Skin of body (tissue), 2 donors: ENCODE data around the gene C3orf22. TPM values are rescaled to one million over a fixed set of nuclear protein-coding genes. Genes with fewer than 3 reads are reported as not detected.

ENCODE experiments used
- DNase-seq: peaks from one replicate; lab custom pipeline; 2025; lab: John Stamatoyannopoulos, UW
- total RNA-seq: library from RNA; depleted of rRNA; stranded (reverse); fragments of >200 nt; gene quantifications from one replicate; pipeline ENCODE4 v1.2.3, GENCODE V29; 2014

C3orf22 gene
- total RNA-seq, 1 donor from 2014 or later: not detected

DNA sequence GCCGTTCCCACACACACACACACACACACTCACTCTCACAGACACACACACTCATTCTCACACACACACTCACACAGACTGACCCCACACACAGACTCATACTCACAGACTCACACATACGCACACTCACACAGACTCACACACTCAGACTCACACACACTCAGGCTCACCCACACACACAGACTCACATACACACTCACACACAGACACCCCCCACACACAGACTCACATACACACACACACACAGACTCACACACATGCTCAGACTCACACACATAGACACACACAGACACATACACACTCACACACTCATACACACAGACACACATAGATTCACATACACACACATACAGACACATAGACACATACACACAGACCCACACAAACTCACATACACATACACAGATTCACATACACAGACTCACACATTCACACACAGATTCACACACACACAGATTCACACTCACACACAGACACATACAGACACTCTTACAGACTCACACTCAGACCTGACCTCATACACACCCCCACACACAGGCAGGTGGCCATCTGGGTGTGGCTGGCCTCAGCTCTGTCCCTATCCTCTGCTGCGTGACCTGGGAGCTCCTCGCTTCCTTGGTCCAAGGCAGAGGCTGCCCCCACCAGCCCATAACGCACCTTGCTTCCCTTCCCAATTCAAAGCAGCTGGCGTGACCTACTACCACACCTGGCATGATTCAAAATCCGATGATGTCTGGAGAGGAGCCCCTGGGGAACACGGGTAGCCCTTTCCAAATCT, 1.9 kb downstream of the C3orf22 start:
- DNase-seq: no peak

DNA sequence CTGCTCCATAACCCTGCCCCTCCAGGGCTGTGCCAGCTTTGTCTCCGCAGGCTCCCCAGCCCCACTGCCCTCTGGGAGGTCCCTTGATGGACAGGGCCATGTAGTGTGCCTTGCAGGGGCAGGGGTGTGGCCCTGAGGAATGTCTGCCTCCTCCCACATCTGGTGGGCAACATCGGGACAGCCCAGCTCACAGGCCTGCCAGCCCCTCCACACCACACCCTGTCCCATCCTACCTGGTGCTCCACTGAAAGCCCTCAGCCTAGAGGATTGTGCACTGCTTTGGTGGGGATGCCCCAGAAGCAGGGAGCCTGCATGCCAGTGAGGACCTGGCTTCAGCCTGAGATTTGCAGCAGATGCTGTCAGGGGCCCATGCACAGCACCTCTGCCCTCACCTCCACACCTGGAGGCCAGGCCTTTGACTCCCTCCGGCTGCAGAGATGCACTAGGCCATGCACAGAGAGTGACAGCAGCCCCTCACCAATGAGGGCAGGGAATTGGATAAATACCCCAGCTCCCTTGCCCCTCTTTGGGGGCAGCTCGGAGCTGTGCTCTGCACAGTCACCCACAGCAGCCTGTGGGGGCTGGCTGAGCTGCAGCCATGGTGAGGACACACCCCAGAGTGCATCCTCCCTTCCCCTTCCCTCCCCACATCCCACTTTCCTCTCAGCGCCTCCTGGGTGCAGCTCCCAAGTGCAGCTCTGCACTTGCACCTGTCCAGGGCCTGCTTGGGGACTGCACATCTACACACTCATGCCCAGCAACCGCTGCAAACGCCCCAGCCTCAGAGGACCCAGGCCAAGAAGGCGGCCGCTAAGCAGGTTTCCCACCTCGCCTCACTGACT, 2.7 kb downstream of the C3orf22 start:
- no peak for DNase-seq

DNA sequence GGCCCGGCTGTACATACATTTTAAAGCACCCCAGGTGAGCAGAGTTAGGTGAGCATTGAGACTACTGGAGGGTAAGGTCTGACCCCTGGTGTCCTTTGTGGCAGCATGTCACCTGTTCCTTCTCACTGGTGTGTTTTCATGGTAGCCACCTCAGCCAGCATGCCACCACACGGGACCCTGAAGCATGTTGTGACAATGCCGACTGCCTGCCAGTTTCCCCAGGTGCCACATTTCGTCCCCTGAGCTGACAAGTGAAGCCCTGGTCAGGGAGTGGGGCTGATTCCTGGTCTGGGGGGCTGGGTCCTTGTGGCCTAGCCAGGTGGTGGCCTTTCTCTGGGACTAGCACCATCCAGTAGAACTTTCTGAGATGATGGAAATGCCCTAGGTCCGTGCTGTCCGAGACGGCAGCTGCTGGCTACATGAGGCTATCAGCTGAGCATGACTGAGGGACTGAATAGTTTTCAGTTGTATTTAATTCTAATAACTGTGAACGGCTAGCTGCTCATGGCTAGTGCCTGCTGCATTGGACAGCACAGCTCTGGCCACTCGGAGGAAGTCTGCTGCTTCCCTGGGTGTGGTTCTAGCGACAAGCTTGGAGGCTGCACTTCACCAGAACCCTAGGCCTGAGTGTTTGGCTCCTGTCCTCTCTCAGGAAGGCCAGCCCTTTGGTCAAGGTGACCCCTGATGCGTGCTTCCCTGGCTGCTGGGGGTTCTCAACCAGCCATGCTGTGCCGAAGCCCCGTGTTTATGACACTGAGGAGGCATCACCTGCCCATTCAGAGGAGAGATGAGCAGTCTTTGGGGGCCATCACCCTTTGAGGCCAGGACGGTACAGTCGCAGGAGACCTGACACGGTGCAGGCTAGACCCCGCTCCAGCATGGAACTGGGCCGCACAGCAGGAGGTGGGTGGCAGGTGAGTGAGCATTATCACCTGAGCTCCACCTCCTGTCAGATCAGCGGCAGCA, 3.9 kb downstream of the C3orf22 start:
- DNase-seq: no peak

DNA sequence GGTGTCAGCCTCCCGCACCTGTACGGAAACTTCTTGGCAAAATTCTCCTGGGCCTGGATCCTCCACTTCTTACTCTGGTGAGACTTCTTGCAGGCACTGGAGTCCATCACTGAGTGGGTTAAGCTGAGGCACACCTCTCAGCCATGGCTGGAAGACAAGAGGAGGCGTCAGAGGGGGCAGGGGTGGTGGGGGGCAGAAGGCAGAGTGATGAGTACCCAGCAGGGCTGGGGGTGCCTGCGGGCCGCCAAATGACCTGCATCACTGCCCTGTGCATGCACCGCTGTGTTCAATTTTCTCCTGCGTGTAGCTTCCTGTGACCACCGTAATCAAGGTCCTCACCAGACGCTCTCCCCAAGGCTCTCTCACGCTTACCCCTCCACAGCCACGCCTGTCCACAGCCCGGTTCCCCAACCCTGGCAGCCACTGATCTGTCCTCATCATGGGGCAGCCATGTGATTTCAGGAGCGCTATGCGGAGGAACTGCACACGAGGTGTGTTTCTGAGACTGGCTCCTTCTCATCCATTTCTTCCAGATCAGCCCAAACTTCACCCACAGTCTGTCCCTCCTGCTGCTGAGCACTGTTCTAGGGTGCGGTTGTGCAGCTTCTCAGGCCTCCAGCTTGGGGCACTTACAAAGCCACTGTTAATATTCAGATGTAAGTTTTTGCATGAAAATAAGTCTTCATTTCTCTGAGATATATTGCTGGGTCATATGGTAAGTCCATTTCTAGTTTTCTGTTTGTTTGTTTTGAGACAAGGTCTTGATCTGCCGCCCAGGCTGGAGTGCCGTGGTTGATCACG, 5.2 kb downstream of the C3orf22 start:
- no peak for DNase-seq

DNA sequence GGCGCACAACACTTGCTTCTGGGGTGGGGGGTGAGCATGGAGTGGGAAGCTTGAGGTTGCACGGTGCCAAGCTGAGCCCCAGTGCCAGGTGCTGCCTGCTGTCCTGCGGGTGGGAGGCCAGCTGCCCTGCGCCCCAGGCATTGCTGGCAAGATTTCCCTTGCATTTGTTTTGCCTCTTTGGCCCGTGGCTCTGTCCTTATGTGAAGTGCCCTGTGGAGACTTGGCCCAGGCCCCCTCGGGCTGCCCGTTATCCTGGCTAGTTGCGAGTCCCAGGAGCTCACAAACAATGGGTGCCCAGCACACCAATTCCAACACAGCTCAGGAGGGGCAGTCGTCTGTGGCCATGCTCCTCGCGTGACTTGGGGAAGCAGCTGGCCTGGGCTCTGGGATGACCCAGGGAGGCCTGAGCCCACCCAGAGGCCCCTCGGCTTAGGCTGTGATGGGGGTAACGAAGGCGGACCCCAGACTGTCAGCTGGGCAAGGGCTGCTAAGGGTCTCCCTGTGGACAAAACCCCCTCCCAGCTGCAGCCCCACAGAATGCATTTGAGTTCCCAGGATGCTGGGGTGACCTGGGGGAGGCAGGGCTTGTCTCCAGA, 5.9 kb downstream of the C3orf22 start:
- no peak for DNase-seq

DNA sequence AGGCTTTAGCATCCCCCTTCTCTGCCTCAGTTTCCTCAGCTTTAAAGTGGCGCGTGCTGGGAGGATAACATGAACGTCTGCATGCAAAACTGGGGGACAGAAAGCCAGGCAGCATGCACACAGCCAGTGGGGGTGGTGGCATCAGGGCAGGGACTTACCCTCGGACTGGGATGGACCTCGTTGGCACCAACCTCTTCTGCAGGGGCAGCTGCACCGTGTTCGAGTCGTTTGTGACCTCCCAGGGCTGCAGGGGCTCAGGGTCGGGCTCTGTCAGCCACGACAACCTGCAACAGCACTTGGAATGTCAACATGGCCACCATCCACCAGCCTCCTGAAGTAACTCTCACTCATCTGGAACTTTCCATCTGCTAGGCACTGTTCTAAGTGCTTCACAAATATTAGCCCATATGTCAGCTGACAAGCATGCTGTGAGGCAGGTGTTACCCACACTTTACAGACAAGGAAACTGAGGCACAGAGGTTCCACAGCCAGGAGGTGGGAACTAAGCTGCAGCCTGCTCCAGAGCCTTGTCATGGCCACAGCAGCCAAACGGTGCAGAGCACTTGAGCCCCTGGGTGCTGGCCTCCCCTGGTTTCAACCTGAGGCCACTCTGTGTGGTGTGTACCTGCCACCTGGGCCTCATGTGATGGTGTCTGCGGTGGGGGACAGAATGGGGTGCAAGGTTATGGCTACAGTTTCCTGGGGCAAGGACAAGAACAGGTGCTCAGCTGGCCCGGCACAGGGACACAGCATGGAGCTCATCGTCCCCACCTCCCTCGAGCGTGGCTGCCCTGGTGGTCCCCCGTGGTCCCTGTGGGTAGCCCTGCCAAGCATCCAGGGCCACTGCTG, 6.7 kb downstream of the C3orf22 start:
- no peak for DNase-seq

DNA sequence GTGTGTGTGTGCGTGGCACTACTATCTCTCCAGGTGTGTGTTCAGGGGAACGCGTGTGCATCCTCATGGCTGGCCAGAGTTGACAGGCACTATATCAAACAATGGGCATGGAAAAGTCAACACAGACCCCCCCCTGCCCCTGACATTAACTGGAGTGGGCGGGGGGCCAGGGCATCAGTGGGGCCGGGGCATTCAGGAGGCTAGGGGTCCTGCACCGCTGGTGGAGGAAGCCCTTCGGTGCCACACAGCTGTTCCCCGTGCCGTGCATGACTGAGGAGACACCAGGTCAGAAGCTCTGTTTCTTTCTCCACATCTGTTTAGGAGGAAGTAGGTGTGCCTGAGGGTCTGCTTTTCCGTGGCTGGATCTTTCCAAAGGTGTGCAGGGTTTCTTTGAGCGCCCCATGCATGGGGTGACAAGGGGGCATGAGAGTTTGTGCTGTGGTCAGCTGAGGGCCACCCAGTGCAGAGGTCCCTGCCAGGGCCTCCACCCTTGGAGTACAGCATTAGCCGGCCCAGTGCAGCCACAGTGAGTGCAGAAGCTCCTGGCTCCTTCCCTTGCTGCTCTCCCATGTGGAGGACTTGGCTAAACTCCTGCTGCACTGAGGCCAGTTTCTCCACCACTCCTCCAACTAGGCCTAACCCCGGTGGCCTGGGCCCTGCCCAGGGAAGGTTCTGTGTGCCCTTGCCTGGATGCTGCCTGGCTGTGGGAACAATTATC, 7.5 kb downstream of the C3orf22 start:
- DNase-seq: no peak

DNA sequence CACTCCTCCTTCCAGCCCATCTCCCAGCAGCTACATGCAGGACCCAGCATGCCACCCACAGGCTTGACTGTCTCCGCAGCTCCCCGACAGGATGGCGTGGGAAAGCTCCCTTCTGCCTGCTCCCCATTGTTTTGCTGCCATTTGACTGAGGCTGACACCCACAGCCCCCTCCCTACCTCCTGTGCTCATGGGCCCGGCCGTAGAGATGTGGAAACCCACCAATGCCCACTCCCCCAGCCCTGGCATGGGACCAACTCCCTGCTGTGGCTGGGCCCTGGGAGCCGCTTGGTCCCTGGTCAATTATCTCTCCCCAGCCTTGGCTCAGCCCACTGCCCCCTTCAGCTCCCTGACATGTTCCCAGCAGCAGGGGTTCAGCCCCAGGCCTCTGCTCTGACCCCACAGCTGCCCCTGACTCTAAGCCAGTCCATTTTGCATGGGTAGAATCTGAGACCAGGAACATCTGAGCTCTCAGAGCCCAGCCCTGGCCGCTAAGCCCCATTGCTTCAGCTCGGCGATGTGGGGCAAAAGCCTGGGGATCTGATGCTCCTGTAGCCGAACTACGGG, 8.2 kb downstream of the C3orf22 start:
- no peak for DNase-seq

DNA sequence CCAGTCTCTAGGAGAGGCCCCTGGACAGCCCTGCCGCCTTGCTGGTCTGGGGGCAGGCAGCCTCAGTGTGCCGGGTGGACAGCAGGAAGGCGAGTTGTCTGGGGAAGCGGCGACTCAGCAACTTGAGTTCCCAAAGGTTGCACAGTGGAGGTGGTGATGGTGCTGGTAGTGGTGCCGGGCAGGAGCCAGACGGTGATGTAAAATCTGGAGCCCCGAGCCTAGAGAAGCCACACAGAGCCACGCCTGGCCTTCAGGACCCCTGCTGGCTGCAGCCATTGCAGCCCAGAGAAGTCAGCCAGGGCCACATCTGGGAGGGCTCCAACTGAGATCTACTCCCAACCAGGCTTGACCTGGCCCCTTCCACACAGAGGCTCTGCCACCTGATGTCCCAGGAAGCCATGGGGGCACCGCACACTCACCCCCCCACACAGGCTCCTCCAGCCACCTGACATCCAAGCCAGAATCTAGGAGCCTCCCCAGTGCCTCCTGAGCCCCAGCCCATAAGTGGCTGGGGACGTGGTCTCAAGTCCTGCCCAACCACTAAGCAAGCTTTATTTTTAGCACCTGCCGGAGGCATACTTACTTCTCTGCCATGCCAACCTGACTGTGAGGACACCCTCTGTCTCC, 8.8 kb downstream of the C3orf22 start:
- DNase-seq: no peak

DNA sequence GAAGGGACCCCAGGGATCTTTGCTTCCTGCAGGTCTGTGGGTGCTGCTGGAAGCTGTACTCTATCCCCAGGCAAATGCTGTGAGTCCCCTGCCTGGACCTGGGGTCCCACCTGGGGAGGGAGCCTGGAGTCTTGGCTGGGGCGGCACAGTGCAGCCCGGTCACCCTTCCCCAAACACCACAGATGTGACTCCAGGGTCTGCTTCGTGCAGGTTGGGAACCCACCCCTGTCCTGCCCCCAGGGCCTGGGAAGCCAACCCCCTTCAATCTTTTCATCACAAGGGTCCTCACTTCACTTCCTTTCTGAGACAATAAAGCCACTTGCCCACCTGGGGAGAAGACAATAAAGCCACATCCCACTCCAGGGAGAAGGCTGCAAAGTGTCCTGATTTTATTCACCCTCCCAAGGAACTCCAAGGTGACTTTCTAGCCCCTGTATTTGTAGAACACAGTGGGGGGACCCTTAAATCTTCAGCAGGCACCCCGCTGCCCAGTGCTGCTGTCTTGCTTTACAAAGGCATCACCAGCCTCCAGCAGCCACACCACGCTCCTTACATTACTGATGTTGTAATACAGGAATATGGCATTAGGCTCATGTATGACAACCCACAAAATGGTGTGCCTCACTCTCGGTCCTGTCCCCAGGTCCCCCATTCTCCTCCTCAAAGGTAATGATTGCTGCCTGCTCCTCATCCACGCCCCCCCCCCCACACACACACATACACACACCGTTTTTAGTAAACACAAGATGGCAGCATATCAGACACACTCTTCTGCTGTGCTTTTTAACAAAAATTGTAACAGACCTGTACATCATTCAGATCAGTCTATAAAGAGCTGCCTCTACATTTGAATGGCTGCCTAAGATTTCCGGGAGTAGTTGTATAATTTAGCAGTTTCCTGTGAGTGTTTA, 9.9 kb downstream of the C3orf22 start:
- no peak for DNase-seq

DNA sequence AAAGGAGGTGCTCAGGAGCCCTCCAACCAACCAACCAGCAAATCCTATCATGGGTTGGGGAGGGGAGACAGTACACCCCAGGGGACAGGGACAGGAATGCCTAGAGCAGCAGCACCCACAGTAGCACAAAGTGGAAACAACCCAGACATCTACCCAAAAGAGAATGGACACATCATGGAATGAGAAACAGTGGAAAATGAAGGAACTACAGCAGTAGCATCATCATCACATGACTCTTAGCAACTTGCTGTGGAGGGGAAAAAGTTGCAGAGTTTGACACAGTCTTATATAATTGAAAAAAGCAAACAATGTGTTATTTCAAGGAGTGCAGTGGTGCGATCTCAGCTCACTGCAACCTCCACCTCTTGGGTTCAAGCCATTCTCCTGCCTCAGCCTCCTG, 11.0 kb downstream of the C3orf22 start:
- DNase-seq: no peak

DNA sequence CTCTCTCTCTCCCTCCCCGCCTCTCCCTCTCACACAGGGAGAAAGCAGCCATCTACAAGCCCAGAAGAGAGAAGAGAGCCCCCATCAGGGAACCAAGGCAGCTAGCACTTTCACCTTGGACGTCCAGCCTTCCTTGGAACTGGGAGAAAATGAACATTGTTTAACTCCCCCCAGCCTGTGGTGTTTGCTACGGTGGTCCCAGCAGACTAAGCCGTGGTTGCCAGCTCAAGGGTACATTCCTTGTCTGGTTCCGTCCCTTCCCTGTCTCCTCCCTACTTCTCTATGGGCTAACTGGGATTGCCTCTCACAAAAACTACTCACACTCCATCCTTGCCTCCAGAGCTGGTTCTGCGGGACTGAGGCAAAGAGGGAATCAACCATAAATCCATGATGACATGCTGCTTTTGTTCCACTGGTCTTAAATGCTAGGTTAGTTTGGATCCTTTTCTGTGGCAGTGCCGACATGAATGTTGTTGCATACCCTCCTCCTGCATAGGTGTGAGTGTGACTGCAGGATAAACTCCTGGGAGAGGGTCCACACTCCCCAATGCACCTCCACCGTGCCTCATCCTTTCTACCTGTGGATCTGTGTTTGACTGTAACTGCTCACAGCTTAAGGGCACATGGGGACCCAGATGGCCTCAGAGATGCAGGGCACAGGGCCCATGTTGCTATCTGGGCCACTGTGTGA, 12.0 kb downstream of the C3orf22 start:
- DNase-seq: no peak

DNA sequence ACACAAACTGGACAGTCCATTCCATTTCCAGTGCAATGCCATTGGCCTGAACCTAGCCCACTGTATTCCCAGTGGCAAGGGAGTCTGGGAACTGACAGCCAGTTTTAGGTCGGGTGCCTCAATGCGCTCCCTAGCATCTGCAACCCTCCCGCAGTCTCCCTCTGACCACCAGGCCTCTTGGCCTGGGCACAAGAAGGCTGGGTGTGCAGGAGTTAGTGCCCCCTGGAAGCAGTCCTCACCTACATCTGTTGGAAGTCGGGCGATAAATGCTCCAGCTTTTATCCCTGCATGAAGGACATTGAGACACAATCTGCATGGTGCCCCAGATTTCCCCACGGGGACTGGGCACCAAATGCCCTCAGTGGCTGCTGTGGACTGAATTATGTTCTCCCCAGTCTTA, 12.7 kb downstream of the C3orf22 start:
- no peak for DNase-seq

DNA sequence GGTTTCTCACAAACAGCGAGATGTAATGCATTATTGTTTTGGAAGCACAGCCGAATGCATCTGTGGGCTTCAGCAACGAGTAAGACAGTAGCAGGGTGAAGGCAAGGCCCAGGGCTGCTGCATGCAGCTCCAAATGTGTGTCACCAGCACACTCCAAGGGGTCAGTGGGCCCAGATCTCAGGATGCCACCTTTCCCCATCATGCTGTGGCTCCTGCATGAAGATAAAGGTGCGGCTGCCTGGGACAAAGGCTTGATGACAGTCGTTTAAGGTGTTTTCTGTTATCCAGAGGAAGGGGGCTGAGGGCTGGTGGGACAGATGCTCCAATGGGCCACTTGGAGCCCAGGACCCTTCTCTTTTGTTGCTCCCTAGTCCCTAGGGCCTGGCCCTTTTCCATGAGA, 13.2 kb downstream of the C3orf22 start:
- DNase-seq: no peak

DNA sequence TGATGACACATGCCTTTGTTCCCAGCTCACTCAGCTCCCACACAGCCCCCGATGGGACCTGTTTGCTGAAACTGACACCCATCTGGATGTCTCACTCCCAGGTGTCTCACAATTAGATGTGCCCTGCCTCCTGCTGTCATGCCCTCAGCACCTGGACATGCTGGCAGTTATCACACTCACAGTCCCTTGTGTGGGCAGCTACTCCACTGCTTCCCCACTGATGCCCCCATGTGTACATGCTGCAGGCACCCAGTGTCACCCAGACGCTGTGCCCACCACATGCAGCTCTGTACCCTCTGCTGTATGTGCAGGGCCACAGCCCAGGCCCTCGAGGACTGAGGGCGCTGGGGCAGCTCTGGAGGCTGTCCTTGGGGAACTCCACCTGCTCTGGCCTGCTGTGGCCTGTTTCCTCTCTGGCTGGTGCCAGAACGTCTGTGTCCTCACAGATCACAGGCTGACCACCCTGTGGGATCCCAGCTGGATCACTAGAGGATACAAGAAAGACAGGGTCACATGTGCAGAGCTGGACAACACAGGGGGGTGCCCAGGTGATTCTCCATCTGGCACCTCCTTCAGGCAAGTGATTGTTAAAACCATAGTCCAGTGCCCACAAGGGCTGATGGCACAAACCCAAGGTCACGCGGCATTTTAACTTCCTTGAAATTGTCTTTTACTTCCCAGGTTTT, 14.0 kb downstream of the C3orf22 start:
- DNase-seq: no peak
